NOMO-1 (cell line): ENCODE measurements around the gene CTBP1.

Experiments used
- DNase-seq, 2 experiments: peaks; one replicate each; lab custom pipeline; 2025; ENCODE audit not compliant: unreplicated experiment in 2 of 2; lab: John Stamatoyannopoulos, UW

The CTBP1 gene

GRCh38 chr4:1199556-1200331 is 49.2 kb downstream of the CTBP1 start:
- DNase-seq: no peak

DNA sequence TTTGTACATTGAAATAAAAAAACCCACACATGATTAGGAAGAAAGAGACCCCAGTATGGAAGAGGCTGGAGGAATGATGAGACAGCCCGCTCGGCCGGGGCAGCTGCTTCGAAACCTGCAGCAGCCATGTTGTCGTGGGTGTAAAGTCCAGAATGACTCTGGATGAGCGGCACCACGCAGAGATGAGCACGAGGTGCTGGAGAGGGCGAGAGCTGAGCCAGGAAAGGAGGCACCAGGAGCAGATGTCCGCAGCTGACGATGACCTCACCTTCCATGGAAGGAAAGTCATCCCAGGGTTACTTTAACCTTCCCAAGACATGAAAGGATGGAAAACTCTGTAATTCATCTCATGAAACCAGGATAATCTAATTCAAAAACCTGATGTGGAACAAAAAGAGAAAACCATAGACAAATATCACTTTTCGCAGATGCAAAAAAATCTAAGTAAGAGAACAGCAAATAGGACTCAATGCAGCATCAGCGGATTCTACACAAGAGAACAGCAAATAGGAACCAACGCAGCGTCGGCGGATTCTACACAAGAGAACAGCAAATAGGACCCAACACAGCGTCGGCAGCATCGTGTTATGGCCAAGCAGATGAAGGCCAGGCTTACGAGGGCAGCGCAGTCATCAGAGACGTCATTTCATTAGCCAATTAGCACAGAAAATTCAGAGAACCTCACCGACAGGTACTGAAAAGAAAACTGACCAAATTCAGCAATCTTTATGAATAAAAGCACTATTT is 50.7 kb downstream of the CTBP1 start:
- DNase-seq: no peak

GRCh38 chr4:1196421-1197183 is 52.3 kb downstream of the CTBP1 start:
- no peak for DNase-seq

- DNase-seq: no peak
These were observed 53.0 kb downstream of the CTBP1 start for GRCh38 chr4:1195891-1196401.

GRCh38 chr4:1195109-1195671 is 53.7 kb downstream of the CTBP1 start:
- no peak for DNase-seq

DNA sequence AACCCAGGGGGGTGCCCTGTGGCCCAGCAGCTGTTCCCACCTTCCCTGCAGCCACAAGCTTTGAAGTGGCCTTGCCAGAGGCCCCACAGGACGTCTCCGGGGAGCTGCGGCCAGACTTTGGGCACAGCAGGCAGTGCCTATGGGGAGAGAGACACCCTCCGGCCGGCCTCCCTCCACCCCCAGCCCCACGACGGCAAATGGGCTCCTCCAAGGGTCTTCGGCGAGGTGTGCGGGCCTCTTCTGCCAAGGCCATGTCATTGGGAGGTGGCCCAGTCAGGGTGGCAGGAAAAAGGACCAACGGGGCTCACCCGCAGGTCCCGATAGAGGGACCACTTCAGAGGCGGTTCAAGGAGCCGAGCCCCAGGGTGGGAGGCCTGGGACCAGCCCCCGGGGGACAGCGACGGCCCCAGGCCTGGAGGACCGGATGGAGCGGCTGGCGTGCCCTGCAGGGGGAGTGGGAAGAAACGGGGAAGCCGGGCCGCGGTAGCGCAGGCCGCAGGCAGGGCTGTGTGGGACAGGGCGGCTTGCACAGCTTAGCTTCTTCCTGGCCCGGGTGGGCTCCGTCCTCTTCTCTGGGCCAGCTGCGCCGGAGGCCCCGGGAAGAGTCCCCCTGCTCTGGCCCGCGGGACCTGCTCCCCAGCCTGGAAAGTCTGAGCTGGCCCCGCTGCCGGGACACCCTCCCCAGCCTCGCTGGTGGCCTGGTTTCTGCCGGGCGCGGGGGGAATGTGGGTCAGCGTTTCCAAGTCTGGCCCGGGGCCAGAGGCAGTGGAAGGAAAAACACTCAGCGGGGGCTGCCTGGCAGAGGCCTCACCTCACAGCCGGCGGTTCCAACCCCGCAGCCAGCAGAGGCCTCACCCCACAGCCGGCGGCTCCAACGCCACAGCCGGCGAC is 54.7 kb downstream of the CTBP1 start:
- DNase-seq: no peak

DNA sequence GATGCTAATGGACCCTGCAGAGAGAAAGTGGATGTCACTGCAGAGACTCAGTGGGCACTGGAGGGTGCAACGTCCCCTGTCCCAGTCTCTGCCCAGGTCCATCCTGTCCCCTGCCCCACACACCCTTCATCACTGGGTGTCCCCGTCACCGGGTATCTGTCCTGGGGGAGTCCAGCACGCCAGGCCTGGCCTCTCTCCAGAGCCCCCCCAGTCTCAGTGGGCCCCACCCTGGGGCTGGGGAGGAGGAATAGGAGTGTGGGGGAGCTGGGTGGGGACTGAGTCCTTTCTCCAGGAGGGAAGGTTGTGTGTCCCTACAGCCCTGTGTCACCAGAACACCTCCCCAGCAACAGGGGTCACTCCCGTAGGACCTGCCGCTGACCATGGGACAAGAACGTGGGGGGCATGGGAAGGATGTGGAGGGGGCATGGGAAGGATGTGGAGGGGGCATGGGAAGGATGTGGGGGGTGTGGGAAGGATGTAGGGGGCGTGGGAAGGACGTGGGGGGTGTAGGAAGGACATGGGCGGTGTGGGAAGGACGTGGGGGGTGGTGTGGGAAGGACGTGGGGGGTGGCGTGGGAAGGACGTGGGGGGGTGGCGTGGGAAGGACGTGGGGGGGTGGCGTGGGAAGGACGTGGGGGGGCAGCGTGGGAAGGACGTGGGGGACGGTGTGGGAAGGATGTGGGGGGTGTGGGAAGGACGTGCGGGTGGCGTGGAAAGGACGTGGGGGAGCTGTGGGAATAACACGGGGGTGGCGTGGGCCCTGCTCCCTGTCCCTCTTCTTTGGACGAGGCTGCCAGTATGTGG is 55.5 kb downstream of the CTBP1 start:
- DNase-seq: no peak

DNA sequence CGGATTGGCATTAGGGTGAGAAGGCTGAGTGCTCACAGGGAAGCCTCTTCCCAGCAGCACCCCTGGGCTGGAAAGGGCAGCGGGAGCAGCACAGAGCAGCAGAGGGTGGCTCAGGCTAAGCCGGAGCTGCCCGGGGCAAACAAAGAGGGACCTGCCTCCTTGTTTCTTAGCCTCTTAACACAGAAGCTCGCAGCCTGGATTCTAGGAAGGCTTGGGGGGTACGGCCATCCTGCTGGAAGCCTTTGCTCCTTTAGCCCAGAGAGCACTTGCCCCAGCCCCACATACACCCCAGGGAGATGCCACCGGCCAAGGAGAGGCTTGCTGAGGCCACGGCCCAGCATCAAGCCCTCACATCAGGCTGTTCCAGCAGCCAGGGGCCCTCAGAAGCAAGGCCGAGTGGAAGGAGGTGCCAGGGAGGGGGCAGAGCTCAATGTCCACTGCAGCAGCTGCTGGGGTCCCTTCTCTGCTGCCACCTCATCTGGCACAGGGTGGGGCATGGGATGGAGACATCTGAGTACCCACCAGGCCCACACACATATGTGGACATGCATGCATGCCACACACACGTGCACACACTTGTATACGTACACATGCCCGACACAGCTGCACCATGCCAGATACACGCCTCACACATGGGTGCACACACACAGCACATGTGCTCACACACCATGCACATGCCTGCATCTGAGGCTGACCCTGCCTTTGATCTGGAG is 56.3 kb downstream of the CTBP1 start:
- DNase-seq: no peak

- DNase-seq: no peak
These were observed 56.8 kb downstream of the CTBP1 start for GRCh38 chr4:1192091-1192492.

GRCh38 chr4:1191621-1192020 is 57.3 kb downstream of the CTBP1 start:
- no peak for DNase-seq

GRCh38 chr4:1187182-1187581 is 61.7 kb downstream of the CTBP1 start:
- peak in 1 of 2 experiments; percentile 21 for DNase-seq

DNA sequence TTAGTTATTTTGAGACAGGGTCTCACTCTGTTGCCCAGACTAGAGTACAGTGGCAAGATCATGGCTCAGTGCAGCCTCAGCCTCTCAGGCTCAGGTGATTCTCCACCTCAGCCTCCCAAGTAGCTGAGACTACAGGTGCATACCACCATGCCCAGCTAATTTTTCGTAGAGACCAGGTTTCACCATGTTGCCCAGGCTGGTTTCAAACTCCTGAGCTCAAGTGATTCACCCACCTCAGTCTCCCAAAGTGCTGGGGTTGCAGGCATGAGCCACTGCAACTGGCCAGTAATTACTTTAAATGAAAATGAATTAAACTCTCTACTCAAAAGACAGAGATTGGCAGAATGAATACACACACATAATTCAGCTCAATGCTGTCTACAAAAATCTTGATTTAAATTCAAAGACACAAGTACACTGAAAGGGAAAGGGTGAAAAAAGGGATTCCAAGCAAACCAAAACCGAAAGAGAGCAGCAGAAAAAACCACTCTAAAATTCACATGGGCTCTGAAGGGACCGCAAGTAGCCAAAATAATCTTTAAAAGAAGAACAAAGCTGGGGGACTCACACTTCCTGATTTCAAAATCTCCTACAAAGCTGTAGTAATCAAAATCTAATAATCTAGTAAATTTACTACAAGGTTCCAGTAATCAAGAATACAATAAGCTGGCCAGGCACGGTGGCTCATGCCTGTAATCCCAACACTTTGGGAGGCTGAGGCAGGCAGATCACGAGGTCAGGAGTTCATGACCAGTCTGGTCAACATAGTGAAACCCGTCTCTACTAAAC is 64.8 kb downstream of the CTBP1 start:
- DNase-seq: peak; percentile 86 to 92

DNA sequence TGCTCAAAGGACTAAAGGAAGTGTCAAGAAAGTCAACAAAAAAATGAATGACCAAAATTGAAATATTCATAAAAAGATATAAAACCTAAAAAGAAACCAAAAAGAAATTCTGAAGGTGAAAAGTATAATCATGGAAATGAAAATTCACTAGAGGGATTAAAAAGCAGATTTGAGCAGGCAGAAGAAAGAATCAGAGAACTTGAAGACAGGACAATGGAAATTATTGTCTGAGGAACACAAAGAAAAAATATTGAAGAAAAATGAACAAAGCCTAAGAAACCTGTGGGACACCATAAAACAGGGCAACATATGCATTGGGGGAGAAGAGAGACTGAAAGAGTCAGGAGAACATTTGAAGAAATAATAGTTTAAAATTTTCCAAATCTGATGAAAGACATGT is 66.6 kb downstream of the CTBP1 start:
- DNase-seq: no peak

DNA sequence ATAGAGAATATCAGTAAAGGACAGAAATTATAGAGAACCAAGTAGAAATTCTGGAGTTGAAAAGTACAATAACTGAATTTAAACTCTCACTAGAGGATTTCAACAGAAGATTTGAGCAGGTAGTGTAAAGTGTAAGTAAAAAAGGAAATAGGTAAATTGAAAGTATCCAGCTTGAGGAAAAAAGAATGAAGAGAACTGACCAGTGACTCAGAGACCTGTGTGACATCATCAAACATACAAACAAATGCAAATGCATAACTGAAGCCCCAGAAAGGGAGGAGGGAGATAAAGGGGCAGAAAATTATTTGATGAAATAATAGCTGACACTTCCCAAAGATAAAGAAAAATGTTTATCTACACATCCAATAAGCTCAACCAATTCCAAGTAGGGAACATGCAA is 68.3 kb downstream of the CTBP1 start:
- no peak for DNase-seq

DNA sequence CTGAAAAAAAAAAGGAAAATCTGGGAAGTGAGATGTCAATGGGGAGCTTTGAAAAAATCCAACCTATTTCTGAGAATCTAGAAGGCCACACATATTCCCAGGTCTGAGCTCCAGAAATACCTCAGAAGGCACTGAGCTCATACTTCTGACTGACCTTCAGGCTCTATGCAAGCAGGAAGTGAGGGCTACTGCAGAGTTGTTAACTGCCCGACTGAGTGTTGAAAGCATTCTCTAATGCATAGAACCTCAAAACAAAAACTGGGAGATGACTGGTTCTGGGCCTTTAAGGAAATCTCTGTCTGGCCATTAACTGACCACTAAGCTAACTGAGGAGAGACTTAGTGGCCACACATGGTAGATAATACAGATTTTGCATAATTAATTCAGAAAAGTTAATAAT is 69.0 kb downstream of the CTBP1 start:
- DNase-seq: no peak

- no peak for DNase-seq
These were observed 69.9 kb downstream of the CTBP1 start for GRCh38 chr4:1179089-1179441.

- DNase-seq: no peak
These were observed 70.4 kb downstream of the CTBP1 start for GRCh38 chr4:1178300-1179088.
